ENCODE measurements around the gene SWT1. TPM values are rescaled to one million over a fixed set of nuclear protein-coding genes. Genes with fewer than 3 reads are reported as not detected.

Gene SWT1
- total and polyA plus RNA-seq, 10 donors = 1.3 to 12.8 (median 6.6) TPM

DNA sequence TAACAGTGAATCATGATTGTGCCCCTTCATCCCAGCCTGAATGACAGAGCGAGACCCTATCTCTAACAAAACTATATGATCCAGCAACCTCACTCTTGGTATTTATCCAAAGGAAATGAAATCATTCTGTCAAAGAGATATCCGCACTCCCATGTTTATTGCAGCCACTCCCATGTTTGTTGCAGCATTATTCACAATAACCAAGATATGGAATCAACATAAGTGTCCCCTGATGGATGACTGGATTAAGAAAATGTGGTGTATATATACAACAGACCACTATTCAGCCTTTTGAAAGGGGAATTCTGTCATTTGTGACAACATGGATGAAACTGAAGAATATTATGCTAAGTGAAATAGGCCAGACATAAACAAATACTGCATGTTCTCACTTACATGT, 44.6 kb upstream of the SWT1 start:
- WGBS, 5 donors = 71 to 92% (median 84%) methylated on average over 2 of the region's 2 CpGs
- Histone ChIP-seq H3K27ac (no peak overlapping the region), H3K4me3 (no peak overlapping the region), H3K9me3 (peaks cover 5 to 35% (median 29%) of the 10 kb centered on the region in 8 donors), H3K27me3 (replicated peaks in 1 of 7) (no peaks in the 10 kb centered on the region), H3K4me1 (no peaks in the 10 kb centered on the region), H3K36me3 (peaks cover 0 to 15% (median 5%) of the 10 kb centered on the region in 6 donors)
- DNase-seq = no peak
- TF ChIP-seq, protein P1, sequence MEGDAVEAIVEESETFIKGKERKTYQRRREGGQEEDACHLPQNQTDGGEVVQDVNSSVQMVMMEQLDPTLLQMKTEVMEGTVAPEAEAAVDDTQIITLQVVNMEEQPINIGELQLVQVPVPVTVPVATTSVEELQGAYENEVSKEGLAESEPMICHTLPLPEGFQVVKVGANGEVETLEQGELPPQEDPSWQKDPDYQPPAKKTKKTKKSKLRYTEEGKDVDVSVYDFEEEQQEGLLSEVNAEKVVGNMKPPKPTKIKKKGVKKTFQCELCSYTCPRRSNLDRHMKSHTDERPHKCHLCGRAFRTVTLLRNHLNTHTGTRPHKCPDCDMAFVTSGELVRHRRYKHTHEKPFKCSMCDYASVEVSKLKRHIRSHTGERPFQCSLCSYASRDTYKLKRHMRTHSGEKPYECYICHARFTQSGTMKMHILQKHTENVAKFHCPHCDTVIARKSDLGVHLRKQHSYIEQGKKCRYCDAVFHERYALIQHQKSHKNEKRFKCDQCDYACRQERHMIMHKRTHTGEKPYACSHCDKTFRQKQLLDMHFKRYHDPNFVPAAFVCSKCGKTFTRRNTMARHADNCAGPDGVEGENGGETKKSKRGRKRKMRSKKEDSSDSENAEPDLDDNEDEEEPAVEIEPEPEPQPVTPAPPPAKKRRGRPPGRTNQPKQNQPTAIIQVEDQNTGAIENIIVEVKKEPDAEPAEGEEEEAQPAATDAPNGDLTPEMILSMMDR (IDR thresholded peaks at IDR 0.05 in 8 of 11, conservative IDR thresholded peaks at IDR 0.05 in 3 of 11) = no peak
- TF ChIP-seq POLR2A (IDR thresholded peaks at IDR 0.05) (no peak), POLR2AphosphoS5 (IDR thresholded peaks at IDR 0.05) (no peak)
- intact Hi-C loops (cut with DNase I; ENCODE audit: low total_unique reads) = no loop called here

DNA sequence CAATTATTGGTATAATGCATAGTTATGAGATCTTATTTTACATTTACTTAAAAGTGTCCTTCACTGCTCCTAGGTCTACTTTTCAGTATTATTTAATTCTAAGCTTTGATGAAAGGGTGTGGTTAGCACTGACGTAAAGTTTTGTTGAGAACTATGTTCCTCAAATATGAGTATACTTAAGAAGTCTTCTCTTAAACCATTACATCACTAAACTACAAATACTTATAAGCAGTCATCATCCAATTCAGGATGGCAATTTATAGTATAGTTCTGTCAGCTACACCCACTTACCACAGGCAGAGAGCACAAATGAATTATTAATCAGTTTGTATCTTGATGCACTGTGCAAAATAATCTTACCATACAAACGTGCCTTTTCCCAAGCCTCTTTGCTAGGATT, 27.3 kb upstream of the SWT1 start:
- intact Hi-C loops (cut with DNase I; ENCODE audit: low total_unique reads) = no loop called here
- DNase-seq = no peak
- WGBS, 5 donors = 84 to 95% (median 90%) methylated on average over 2 of the region's 2 CpGs
- Histone ChIP-seq H3K27ac (no peak overlapping the region), H3K9me3 (peaks cover 0 to 16% (median 11%) of the 10 kb centered on the region in 8 donors), H3K27me3 (replicated peaks in 1 of 7) (no peaks in the 10 kb centered on the region), H3K36me3 (peaks cover under 1 to 100% (median 84%) of the 10 kb centered on the region in 6 donors), H3K4me1 (no peaks in the 10 kb centered on the region), H3K4me3 (no peak overlapping the region)
- no peak for TF ChIP-seq POLR2A (IDR thresholded peaks at IDR 0.05)

DNA sequence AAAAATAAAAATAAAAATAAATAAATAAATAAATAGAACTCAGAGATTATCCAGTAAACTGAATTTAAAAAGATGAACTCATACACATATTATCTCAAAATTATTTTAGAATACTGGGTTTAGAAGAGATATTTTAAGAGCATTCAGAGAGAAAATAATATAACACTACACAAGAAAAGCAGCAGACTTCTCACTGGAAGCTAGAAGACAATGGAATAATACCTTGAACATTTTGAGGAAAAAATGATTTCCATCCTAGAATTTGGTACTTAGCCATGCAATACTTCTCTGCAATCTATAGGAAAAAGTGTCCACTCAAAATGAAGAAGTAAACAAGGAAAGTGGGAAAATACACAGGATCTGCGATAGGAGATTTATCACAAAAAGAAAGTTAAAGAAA, 24.4 kb upstream of the SWT1 start:
- H3K9me3 ChIP-seq = peaks cover 0 to 16% (median 11%) of the 10 kb centered on the region in 8 donors
- intact Hi-C loops (cut with DNase I; ENCODE audit: low total_unique reads) = no loop called here
- TF ChIP-seq POLR2A (IDR thresholded peaks at IDR 0.05) (no peak), POLR2AphosphoS5 (IDR thresholded peaks at IDR 0.05) (no peak)
- TF ChIP-seq, protein P1 (IDR thresholded peaks at IDR 0.05 in 8 of 11, conservative IDR thresholded peaks at IDR 0.05 in 3 of 11) = no peak
- H3K27me3 ChIP-seq (replicated peaks in 1 of 7) = no peaks in the 10 kb centered on the region
- no peak for DNase-seq
- 96 to 100% (median 100%) methylated on average over 1 of the region's 1 CpG for WGBS, 5 donors
- no peak overlapping the region for H3K4me3 ChIP-seq
- H3K36me3 ChIP-seq = peaks cover 3 to 100% (median 76%) of the 10 kb centered on the region in 6 donors
- H3K27ac ChIP-seq = no peak overlapping the region
- no peaks in the 10 kb centered on the region for H3K4me1 ChIP-seq

DNA sequence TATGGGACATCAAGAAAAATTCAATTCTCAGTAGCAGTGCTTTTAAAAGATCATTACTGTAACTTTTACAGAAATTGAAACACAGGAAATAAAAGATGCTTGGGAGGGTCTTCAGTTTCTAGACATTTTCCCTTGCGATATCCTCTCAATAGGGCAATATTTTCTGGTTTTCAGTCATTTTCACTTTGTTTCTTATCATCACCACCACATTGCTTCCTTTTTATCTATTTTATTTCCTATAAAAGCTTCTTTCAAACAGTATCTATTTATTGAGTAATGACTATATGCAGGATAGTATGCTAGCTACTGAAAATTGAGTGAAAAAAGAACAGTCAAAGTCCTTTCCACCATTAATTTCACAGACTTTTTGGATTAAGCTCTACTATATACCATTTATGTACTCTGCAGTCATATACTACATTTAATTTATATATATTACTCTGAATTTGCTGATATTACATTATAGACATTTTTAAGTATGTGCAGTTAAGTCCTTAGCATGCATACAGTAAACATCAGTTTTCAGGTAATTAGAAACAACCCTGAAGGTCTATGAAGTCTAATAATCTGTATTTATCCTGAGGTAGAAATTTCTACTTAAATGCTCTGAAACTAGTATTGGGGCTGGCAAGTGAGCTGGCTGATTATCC, 18.9 kb upstream of the SWT1 start:
- H3K9me3 ChIP-seq = peaks cover 0 to 7% (median 2%) of the 10 kb centered on the region in 8 donors
- no peaks in the 10 kb centered on the region for H3K4me1 ChIP-seq
- no peaks in the 10 kb centered on the region for H3K27me3 ChIP-seq (replicated peaks in 1 of 7)
- H3K36me3 ChIP-seq = peaks cover 3 to 100% (median 56%) of the 10 kb centered on the region in 6 donors
- H3K27ac ChIP-seq = no peak overlapping the region
- 69 to 86% (median 83%) methylated on average over 1 of the region's 1 CpG for WGBS, 5 donors
- TF ChIP-seq, protein P1 (IDR thresholded peaks at IDR 0.05 in 8 of 11, conservative IDR thresholded peaks at IDR 0.05 in 3 of 11) = no peak
- no peak for TF ChIP-seq POLR2AphosphoS5 (IDR thresholded peaks at IDR 0.05)
- TF ChIP-seq POLR2A (IDR thresholded peaks at IDR 0.05) = no peak
- H3K4me3 ChIP-seq = no peak overlapping the region
- DNase-seq = no peak
- intact Hi-C loops (cut with DNase I; ENCODE audit: low total_unique reads) = no loop called here

Data from spleen (tissue), 11 donors.